HCT116 (cell line): ENCODE results near the gene HEBP1. TPM values are rescaled to one million over a fixed set of nuclear protein-coding genes. Genes with fewer than 3 reads are reported as not detected.

ENCODE experiments used
- ATAC-seq: fragments of 200-7000 bp; cut with Tn5 transposase; 2 replicates; pipeline ENCODE4 v1.9.1; 2020; ENCODE audit warnings: mild to moderate bottlenecking, moderate library complexity
- BruUV-seq: library from RNA; stranded (reverse); fragments of 400-500 nt; replicated peaks from 2 replicates; lab custom pipeline; 2021; lab: Mats Ljungman, UMichigan
- CTCF ChIA-PET: fragments of 300-600 bp; sonication (Branson Sonifier 250); formaldehyde crosslinking; loops from one replicate; lab custom pipeline; 2021; ENCODE audit warnings: antibody characterized with exemption; lab: Charles Lee
- POLR2A ChIA-PET: fragments of 300-600, 350-600 bp; sonication (Branson Sonifier 250); formaldehyde crosslinking; loops from one replicate; lab custom pipeline; 2021; ENCODE audit warnings: antibody characterized with exemption; lab: Charles Lee
- RAD21 ChIA-PET, 2 experiments: fragments of 300-600 bp; sonication (Branson Sonifier 250); formaldehyde crosslinking; loops; one replicate each; lab custom pipeline; 2023; ENCODE audit warnings: low total read pairs in 2 of 2; ENCODE audit not compliant: uncharacterized antibody in 2 of 2, unreplicated experiment in 2 of 2, low non-redundant PET in 1 of 2; lab: Charles Lee
- DNase-seq: peaks from one replicate; pipeline ENCODE4 v3.0.0-alpha.2; 2010; ENCODE audit warnings: low read depth, low spot score
- H2AFZ ChIP-seq: fragments of 200-600 bp; shearing (Covaris generic), sonication (generic); 2 replicates; pipeline ENCODE4 v1.6.1; 2017; ENCODE audit warnings: low read depth, mixed run types, mixed read lengths, antibody characterized with exemption, low read length; ENCODE audit not compliant: poor library complexity, severe bottlenecking
- H3K27ac ChIP-seq: 2 replicates; pipeline ENCODE4 v1.5.1; 2012; ENCODE audit warnings: low read depth, low read length
- H3K27me3 ChIP-seq: fragments of 200-600 bp; sonication (generic); 2 replicates; pipeline ENCODE4 v1.6.1; 2016; ENCODE audit warnings: mixed run types, low read length, mixed read lengths; ENCODE audit not compliant: insufficient read depth
- H3K36me3 ChIP-seq, 2 experiments: fragments of 200-500 bp in 1 of 2; fragments of 200-600 bp in 1 of 2; sonication (Bioruptor generic) in 1 of 2; sonication (generic) in 1 of 2; 2 replicates each; pipeline versions ENCODE4 v1.5.1 to v1.6.1; 2014 to 2016; ENCODE audit warnings: low read length in 2 of 2, inconsistent platforms in 1 of 2, mixed read lengths in 1 of 2, mixed run types in 1 of 2; ENCODE audit not compliant: insufficient read depth in 2 of 2, control insufficient read depth in 1 of 2
- H3K4me1 ChIP-seq, 2 experiments: fragments of 200-600 bp in 1 of 2; sonication (generic) in 1 of 2; 2 replicates each; pipeline versions ENCODE4 v1.5.1 to v1.6.1; 2012 to 2017; ENCODE audit warnings: low read length in 2 of 2, inconsistent platforms in 1 of 2, mild to moderate bottlenecking in 1 of 2, mixed read lengths in 1 of 2, mixed run types in 1 of 2, moderate library complexity in 1 of 2; ENCODE audit not compliant: insufficient read depth in 2 of 2, control insufficient read depth in 1 of 2
- H3K4me2 ChIP-seq: fragments of 200-600 bp; sonication (generic); 2 replicates; pipeline ENCODE4 v1.6.1; 2017; ENCODE audit warnings: mixed run types, low read length, mixed read lengths
- H3K4me3 ChIP-seq, 2 experiments: fragments of 200-600 bp in 1 of 2; sonication (generic) in 1 of 2; replicated peaks in 1 of 2; 2 replicates each; pipeline ENCODE4 v1.5.1; 2011 to 2016; ENCODE audit warnings: low read length in 2 of 2, control low read depth in 1 of 2, low read depth in 1 of 2, mild to moderate bottlenecking in 1 of 2, mixed read lengths in 1 of 2, mixed run types in 1 of 2
- H3K79me2 ChIP-seq: fragments of 200-600 bp; sonication (generic); 2 replicates; pipeline ENCODE4 v1.6.1; 2017; ENCODE audit warnings: mild to moderate bottlenecking, mixed run types, low read length, moderate library complexity, mixed read lengths; ENCODE audit not compliant: insufficient read depth
- H3K9ac ChIP-seq: fragments of 200-600 bp; sonication (generic); 2 replicates; pipeline ENCODE4 v1.6.1; 2016; ENCODE audit warnings: low read length, mixed read lengths
- H3K9me2 ChIP-seq: fragments of 200-600 bp; sonication (generic), shearing (Covaris generic); 2 replicates; pipeline ENCODE4 v1.6.1; 2017; ENCODE audit warnings: mixed run types, mild to moderate bottlenecking, moderate library complexity; ENCODE audit not compliant: insufficient read depth
- H3K9me3 ChIP-seq, 2 experiments: fragments of 200-500 bp in 1 of 2; fragments of 200-600 bp in 1 of 2; sonication (Bioruptor generic) in 1 of 2; sonication (generic) in 1 of 2; 2 replicates each; pipeline ENCODE4 v1.6.1; 2014 to 2017; ENCODE audit warnings: low read length in 2 of 2, mixed read lengths in 2 of 2, inconsistent platforms in 1 of 2, low read depth in 1 of 2, mild to moderate bottlenecking in 1 of 2, mixed run types in 1 of 2, moderate library complexity in 1 of 2; ENCODE audit not compliant: control insufficient read depth in 1 of 2, insufficient read depth in 1 of 2
- H4K20me1 ChIP-seq: fragments of 200-600 bp; sonication (generic), shearing (Covaris generic); 2 replicates; pipeline ENCODE4 v1.6.1; 2017; ENCODE audit warnings: mixed run types, mild to moderate bottlenecking, moderate library complexity; ENCODE audit not compliant: insufficient read depth
- ATF3 ChIP-seq: IDR thresholded peaks from 2 replicates; pipeline ENCODE4 v1.6.1; 2012
- CBX3 ChIP-seq: IDR thresholded peaks from 2 replicates; pipeline ENCODE4 v1.6.1; 2012; ENCODE audit warnings: low read depth
- CTCF ChIP-seq, 3 experiments: fragments of 200-600 bp in 1 of 3; sonication (generic) in 1 of 3; IDR thresholded peaks in 2 of 3; conservative IDR thresholded peaks in 1 of 3; 2 replicates each; pipeline ENCODE4 v1.5.1; 2012 to 2017; ENCODE audit warnings: low read depth in 2 of 3, low read length in 2 of 3, antibody characterized with exemption in 1 of 3, borderline replicate concordance in 1 of 3, control low read depth in 1 of 3, mild to moderate bottlenecking in 1 of 3, mixed read lengths in 1 of 3, mixed run types in 1 of 3, moderate library complexity in 1 of 3; ENCODE audit not compliant: insufficient read depth in 1 of 3
- EGR1 ChIP-seq: IDR thresholded peaks from 2 replicates; pipeline ENCODE4 v1.6.1; 2012; ENCODE audit warnings: low read depth
- ELF1 ChIP-seq: IDR thresholded peaks from 2 replicates; pipeline ENCODE4 v1.6.1; 2012; ENCODE audit warnings: low read depth, borderline replicate concordance
- MAX ChIP-seq: IDR thresholded peaks from 2 replicates; pipeline ENCODE4 v1.6.1; 2012
- RAD21 ChIP-seq: IDR thresholded peaks from 2 replicates; pipeline ENCODE4 v1.6.1; 2012; ENCODE audit warnings: low read depth, mild to moderate bottlenecking
- SIN3A ChIP-seq: IDR thresholded peaks from 2 replicates; pipeline ENCODE4 v1.6.1; 2012; ENCODE audit warnings: low read depth
- TCF7L2 ChIP-seq: IDR thresholded peaks from 2 replicates; pipeline ENCODE4 v1.7.0; 2011; ENCODE audit warnings: borderline replicate concordance, inconsistent platforms; ENCODE audit not compliant: insufficient read depth, insufficient read length; ENCODE audit errors: extremely low read depth
- ZNF274 ChIP-seq: fragments of 200-500 bp; sonication (Bioruptor generic); IDR thresholded peaks from 2 replicates; pipeline ENCODE4 v1.6.1; 2014; ENCODE audit warnings: mild to moderate bottlenecking, low read depth, low read length, inconsistent platforms
- intact Hi-C: fragments of 100-400 bp; cut with micrococcal nuclease; formaldehyde crosslinking; loops from 2 replicates; pipeline ENCODE4 v1.10.0; 2022
- total RNA-seq: library from RNA; stranded (reverse); gene quantifications from one replicate; pipeline ENCODE4 v1.2.1, GENCODE V29; 2021; ENCODE audit not compliant: unreplicated experiment

Gene HEBP1
- total RNA-seq, 1 experiment from 2014 or later, result 41.0 TPM

GRCh38 chr12:12984149-12984548 lies 15.9 kb downstream of the HEBP1 start (continued):
- no peak for TF ChIP-seq MAX
- TF ChIP-seq CTCF (IDR thresholded peaks at IDR 0.05 in 2 of 3, conservative IDR thresholded peaks at IDR 0.05 in 1 of 3; ENCODE audit: borderline replicate concordance in 1 of 3, insufficient read depth in 1 of 3, low read depth in 2 of 3, low read length in 2 of 3), result no peak
- TF ChIP-seq SIN3A, result no peak
- TF ChIP-seq ELF1, result no peak
- TF ChIP-seq ZNF274, result no peak
- no peak for TF ChIP-seq TCF7L2
- TF ChIP-seq EGR1, result no peak

- ChIA-PET POLR2A (no interaction called here), RAD21 (interaction anchor here (0.6 to 1.4 kb wide), 2 partner anchors 55 to 228 kb away, joined by 3 read pairs; no protein-coding TSS in a partner anchor), CTCF (interaction anchor here (0.8 to 1.6 kb wide), 11 partner anchors 7 to 228 kb away, joined by 3 to 5 read pairs (median 4); partner anchors contain the start of gene DDX47)
- H2AFZ ChIP-seq, result no peak overlapping the region
- no peaks in the 10 kb centered on the region for H3K27me3 ChIP-seq
- H3K4me1 ChIP-seq, result no peaks in the 10 kb centered on the region
- H3K9ac ChIP-seq, result no peak overlapping the region
- ATAC-seq (peak; percentile 81), DNase-seq (peak; percentile 33)
- H3K36me3 ChIP-seq, result peaks cover 15 to 16% of the 10 kb centered on the region in 2 experiments; a peak in 3 of 4 replicates
- H3K9me2 ChIP-seq, result no peaks in the 10 kb centered on the region
- H3K79me2 ChIP-seq, result no peaks in the 10 kb centered on the region
- no peaks in the 10 kb centered on the region for H4K20me1 ChIP-seq
- H3K27ac ChIP-seq, result no peak overlapping the region
- TF ChIP-seq ELF1 (no peak), CTCF (IDR thresholded peaks at IDR 0.05 in 2 of 3, conservative IDR thresholded peaks at IDR 0.05 in 1 of 3; ENCODE audit: borderline replicate concordance in 1 of 3, insufficient read depth in 1 of 3, low read depth in 2 of 3, low read length in 2 of 3) (peak; percentile 59 to 79 (median 69); a peak in 5 of 6 replicates), RAD21 (peak; percentile 85), ATF3 (no peak), SIN3A (no peak), CBX3 (no peak)
- intact Hi-C loops, result loop anchor here (1.0 to 10.0 kb wide), 4 partner anchors 67 to 194 kb away; partner anchors contain the start of gene DDX47
- no peak overlapping the region for H3K4me3 ChIP-seq
- H3K9me3 ChIP-seq, result no peaks in the 10 kb centered on the region
- no TSS peak for BruUV-seq
- no peak overlapping the region for H3K4me2 ChIP-seq
Observed at GRCh38 chr12:12983420-12984035, 16.5 kb downstream of the HEBP1 start.
